ENCODE results near the gene PI4K2B. TPM values are rescaled to one million over a fixed set of nuclear protein-coding genes. Genes with fewer than 3 reads are reported as not detected.

PI4K2B gene
- total and polyA plus RNA-seq, 2 of the 8 experiments (the other 6 are each of a cell fraction or from before 2014, with no cell fraction given): 3.0 to 16.2 TPM

DNA sequence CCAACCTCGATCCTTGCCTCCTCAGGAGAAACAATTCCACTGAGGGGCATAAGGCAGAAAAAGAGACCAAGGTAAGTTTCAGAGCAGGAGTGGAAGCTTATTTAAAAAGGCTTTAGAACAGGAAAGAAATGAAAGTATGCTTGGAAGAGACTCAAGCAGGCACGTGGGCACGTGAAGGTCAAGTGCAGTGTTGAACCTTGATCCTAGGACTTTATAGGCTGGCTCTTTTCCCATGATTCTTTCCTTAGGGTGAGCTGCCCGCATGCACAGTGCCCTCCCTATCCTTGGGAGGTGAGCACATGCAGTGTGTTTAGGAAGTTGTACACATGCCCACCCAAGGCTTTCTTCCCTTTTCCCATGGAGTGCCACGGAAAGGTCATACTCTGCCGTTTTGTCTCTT is 4.0 kb upstream of the PI4K2B start (continued):
- TF ChIP-seq USF2 (IDR thresholded peaks at IDR 0.05; ENCODE audit: low read length) (no peak), NANOG (IDR thresholded peaks at IDR 0.05; ENCODE audit: insufficient read depth, low read depth, low read length, poor library complexity, severe bottlenecking) (no peak), ATF3 (IDR thresholded peaks at IDR 0.05; ENCODE audit: insufficient read depth, low read depth, low read length) (no peak), CHD7 (IDR thresholded peaks at IDR 0.05; ENCODE audit: insufficient replicate concordance, low read length) (no peak), FOSL1 (IDR thresholded peaks at IDR 0.05; ENCODE audit: insufficient read depth, low read depth, low read length) (no peak), SP2 (IDR thresholded peaks at IDR 0.05; ENCODE audit: low read length) (no peak)

All from H1 (cell line).